ENCODE data around the gene CTIF.

The CTIF gene

GRCh38 chr18:48599391-48599790, 60.6 kb downstream of the CTIF start:
- Mint-ChIP-seq H3K4me1 (ENCODE audit: low read depth) (peaks cover 28% of the 10 kb centered on the region), H3K4me3 (no peak overlapping the region), H3K27me3 (no peaks in the 10 kb centered on the region), H3K27ac (no peak overlapping the region), H3K36me3 (ENCODE audit: low read depth) (peaks cover 10% of the 10 kb centered on the region), H3K9me3 (no peaks in the 10 kb centered on the region)
- intact Hi-C loops (cut with micrococcal nuclease) = no loop called here

DNA sequence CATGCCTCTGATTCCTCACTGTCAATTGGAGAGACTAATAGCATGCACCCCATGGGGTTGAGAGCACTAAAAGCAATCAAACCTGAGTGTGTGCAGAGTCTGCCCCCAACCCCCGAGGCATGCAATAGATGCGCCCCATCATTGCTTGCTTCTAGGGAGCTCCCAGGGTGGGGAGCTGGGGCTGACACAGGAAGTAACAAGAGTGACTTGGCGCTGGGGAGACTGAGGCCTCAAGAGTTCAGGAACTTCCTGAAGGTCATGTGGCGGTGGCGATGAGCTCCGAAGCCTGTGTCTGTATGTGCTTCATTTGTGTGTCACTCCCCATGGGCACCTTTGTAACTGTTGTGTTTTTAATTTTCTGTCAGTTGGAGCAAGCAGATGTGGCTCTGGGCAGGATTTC, 61.2 kb downstream of the CTIF start:
- no peak overlapping the region for H3K27ac Mint-ChIP-seq
- no peaks in the 10 kb centered on the region for H3K27me3 Mint-ChIP-seq
- H3K4me3 Mint-ChIP-seq = no peak overlapping the region
- H3K36me3 Mint-ChIP-seq (ENCODE audit: low read depth) = peaks cover 10% of the 10 kb centered on the region
- H3K4me1 Mint-ChIP-seq (ENCODE audit: low read depth) = peaks cover 28% of the 10 kb centered on the region
- H3K9me3 Mint-ChIP-seq = no peaks in the 10 kb centered on the region
- intact Hi-C loops (cut with micrococcal nuclease) = no loop called here

- Mint-ChIP-seq H3K36me3 (ENCODE audit: low read depth) (peaks cover 10% of the 10 kb centered on the region), H3K27ac (no peak overlapping the region), H3K27me3 (no peaks in the 10 kb centered on the region), H3K4me1 (ENCODE audit: low read depth) (peaks cover 26% of the 10 kb centered on the region), H3K9me3 (no peaks in the 10 kb centered on the region), H3K4me3 (no peak overlapping the region)
- intact Hi-C loops (cut with micrococcal nuclease) = no loop called here
Observed at GRCh38 chr18:48600456-48601090, 61.7 kb downstream of the CTIF start.

GRCh38 chr18:48601343-48601742, 62.5 kb downstream of the CTIF start:
- Mint-ChIP-seq H3K27ac (no peak overlapping the region), H3K9me3 (no peaks in the 10 kb centered on the region), H3K4me3 (no peak overlapping the region), H3K27me3 (no peaks in the 10 kb centered on the region), H3K36me3 (ENCODE audit: low read depth) (peaks cover 2% of the 10 kb centered on the region), H3K4me1 (ENCODE audit: low read depth) (peaks cover 18% of the 10 kb centered on the region)
- intact Hi-C loops (cut with micrococcal nuclease) = no loop called here

DNA sequence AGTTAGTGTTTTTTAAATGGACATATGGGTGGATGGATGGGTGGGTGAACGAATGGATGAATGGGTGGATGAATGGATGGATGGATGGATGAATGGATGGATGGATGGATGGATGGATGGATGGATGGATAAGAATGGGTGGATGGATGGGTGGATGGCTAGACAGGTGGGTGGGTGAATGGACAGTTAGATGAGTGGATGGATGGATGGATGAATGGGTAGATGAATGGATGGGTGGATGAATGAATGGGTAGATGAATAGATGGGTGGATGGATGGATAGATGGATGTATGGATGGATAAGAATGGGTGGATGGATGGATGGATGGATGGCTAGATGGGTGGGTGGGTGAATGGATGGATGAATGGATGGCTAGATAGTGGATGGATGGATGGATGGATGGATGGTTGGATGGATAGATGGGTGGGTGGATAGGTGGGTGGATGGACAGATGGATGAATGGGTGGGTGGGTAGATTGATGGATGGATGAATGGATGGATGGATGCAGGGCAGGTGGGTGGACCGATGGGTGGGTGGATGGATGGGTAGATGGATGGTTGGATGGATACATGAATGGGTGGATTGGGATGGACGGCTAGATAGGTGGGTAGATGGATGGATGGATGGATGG, 64.0 kb downstream of the CTIF start:
- Mint-ChIP-seq H3K4me1 (ENCODE audit: low read depth) (peaks cover 8% of the 10 kb centered on the region), H3K9me3 (no peaks in the 10 kb centered on the region), H3K27me3 (no peaks in the 10 kb centered on the region), H3K27ac (no peak overlapping the region), H3K4me3 (no peak overlapping the region), H3K36me3 (ENCODE audit: low read depth) (no peaks in the 10 kb centered on the region)
- intact Hi-C loops (cut with micrococcal nuclease) = no loop called here

DNA sequence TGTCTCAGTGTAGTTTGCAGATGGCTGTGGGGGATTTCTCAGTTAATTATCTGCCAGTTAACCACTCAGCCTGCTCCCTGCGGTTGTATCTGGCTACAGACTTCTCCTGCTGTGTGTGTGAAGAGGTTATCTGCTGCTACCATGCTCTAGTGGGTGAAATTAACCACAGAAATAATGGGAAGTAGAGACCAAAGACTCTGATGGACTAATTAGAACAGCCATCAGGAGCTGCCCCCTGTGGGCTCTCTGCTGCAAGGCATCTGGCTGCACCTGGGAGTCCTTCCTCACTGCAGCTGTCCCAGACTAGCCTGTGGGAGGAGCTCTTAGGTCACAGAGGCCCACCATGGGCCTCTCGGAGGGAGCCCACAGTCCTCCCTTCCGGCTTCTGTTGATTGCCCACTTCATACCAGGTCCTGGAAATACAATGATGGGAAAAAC, 66.6 kb downstream of the CTIF start:
- H3K27ac Mint-ChIP-seq = no peak overlapping the region
- intact Hi-C loops (cut with micrococcal nuclease) = no loop called here
- H3K4me3 Mint-ChIP-seq = no peak overlapping the region
- H3K9me3 Mint-ChIP-seq = no peaks in the 10 kb centered on the region
- H3K4me1 Mint-ChIP-seq (ENCODE audit: low read depth) = no peaks in the 10 kb centered on the region
- no peaks in the 10 kb centered on the region for H3K27me3 Mint-ChIP-seq
- H3K36me3 Mint-ChIP-seq (ENCODE audit: low read depth) = peaks cover 8% of the 10 kb centered on the region

DNA sequence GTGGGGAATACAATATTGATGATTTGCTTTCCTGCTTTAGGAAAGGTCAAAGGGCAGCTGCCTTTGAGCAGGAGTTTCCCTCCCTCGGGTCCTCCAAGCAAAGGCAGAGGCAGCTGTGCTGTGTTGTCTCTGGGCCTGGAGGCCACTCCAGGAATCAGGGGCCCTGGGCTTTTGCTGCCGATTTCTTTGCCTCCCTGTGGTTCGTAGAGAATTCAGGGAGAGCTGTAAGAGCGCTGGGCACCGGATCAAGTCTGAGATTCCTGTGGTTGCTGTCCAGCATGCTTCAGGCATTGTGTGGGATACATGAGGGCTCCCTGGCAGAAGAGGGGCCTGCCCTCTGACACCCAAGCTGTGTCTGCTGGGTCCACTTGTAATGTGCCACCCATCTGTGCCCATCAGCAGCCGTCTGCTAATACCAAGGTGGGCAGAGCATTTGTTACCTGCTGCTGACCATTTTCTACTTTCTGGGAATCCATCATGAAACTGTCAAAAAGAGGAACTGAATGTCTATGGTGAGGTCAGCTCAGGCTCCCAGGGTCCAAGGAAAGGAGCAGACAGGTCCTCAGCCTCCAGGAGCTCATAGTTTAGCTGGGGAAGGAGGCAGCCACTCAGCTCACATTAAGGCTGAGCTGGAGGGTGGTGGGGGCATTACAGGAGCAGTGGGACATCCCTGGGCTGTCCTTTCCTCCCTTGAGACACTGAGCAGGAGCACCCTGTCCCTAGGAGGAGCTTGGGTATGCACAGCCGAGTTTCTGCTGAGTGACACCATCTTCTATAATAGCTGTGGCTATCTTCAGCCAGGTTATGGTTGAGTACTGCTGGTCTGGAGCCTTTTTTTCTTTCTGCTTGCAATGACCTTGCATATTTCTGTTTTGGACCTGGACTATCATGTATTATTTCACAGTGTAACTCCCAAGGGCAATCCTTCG, 68.5 kb downstream of the CTIF start:
- intact Hi-C loops (cut with micrococcal nuclease) = no loop called here
- H3K4me1 Mint-ChIP-seq (ENCODE audit: low read depth) = no peaks in the 10 kb centered on the region
- H3K27ac Mint-ChIP-seq = no peak overlapping the region
- peaks cover 16% of the 10 kb centered on the region for H3K36me3 Mint-ChIP-seq (ENCODE audit: low read depth)
- no peaks in the 10 kb centered on the region for H3K27me3 Mint-ChIP-seq
- no peak overlapping the region for H3K4me3 Mint-ChIP-seq
- no peaks in the 10 kb centered on the region for H3K9me3 Mint-ChIP-seq

DNA sequence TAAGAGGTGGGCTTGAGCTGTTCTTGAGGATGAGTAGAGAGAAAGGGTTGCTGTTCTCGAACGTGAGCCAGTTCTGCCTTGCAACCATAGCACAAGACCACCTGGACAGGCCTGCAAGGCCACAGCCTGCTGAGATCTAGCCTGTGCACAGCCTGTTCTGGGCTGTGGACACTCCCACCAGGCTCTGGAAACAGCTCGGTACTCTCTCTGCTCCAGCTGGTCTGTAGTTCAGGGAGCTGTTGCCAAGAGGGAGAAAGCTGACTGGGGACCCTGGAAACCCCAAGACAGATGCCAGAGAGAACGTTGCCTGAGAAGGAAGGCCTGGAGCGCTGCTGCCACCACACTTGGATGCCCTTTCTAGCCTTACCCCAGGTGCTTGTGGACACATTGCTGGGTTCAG, 69.8 kb downstream of the CTIF start:
- Mint-ChIP-seq H3K4me3 (no peak overlapping the region), H3K4me1 (ENCODE audit: low read depth) (no peaks in the 10 kb centered on the region), H3K9me3 (no peaks in the 10 kb centered on the region), H3K27ac (no peak overlapping the region), H3K36me3 (ENCODE audit: low read depth) (peaks cover 16% of the 10 kb centered on the region), H3K27me3 (no peaks in the 10 kb centered on the region)
- intact Hi-C loops (cut with micrococcal nuclease) = no loop called here

- H3K36me3 Mint-ChIP-seq (ENCODE audit: low read depth) = peaks cover 16% of the 10 kb centered on the region
- intact Hi-C loops (cut with micrococcal nuclease) = no loop called here
- no peaks in the 10 kb centered on the region for H3K9me3 Mint-ChIP-seq
- H3K27ac Mint-ChIP-seq = no peak overlapping the region
- no peaks in the 10 kb centered on the region for H3K4me1 Mint-ChIP-seq (ENCODE audit: low read depth)
- no peak overlapping the region for H3K4me3 Mint-ChIP-seq
- H3K27me3 Mint-ChIP-seq = no peaks in the 10 kb centered on the region
Observed at GRCh38 chr18:48609114-48609513, 70.3 kb downstream of the CTIF start.

DNA sequence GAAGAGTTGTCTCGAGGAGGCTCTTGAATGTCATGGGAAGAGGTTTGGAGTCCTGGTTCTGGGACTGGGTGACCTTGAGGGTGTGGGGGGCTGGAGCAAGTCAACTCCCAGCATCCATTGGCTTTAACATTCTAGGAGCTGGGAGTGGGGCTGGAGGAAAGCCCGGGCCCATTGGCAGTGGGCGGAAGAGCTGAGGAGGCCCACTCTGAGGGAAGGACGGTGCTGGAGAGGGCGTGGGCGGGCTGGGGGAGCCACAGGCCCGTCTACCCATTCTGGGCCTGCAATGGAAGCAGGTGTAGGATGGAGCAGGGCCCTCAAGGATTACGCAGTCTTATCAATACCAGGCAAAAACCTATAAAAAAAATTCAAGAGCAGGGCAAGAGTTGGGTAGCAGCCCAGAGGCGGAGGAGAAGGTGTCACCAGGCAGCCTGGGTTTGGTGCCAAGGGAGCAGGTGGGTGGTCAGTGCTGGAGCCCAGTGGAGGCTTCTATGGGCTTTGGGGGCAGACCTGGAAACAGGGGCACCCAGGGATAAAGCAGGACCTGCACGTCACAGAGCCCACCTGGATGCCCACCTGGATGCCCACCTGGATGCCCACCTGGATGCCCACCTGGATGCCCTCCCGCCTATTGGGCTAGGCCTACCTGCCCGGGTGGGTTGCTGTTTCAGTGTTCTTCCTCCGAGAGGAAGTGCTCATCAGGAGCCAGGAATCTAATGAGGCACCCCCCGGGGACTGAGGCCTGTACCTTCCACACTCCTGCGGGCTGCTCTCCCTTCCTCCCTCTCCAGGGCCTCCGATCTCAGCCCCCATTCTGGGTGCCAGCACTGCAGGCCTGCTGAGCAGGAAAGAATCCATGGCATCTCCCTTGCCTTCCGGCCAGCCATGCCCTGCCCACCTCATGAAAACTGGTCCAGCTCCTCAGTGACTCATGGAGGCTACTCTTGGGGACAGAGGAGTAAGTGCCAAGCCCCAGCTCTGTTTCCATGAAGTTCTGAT, 71.3 kb downstream of the CTIF start:
- intact Hi-C loops (cut with micrococcal nuclease) = no loop called here
- Mint-ChIP-seq H3K4me3 (no peak overlapping the region), H3K4me1 (ENCODE audit: low read depth) (no peaks in the 10 kb centered on the region), H3K36me3 (ENCODE audit: low read depth) (peaks cover 16% of the 10 kb centered on the region), H3K9me3 (no peaks in the 10 kb centered on the region), H3K27me3 (no peaks in the 10 kb centered on the region), H3K27ac (no peak overlapping the region)

DNA sequence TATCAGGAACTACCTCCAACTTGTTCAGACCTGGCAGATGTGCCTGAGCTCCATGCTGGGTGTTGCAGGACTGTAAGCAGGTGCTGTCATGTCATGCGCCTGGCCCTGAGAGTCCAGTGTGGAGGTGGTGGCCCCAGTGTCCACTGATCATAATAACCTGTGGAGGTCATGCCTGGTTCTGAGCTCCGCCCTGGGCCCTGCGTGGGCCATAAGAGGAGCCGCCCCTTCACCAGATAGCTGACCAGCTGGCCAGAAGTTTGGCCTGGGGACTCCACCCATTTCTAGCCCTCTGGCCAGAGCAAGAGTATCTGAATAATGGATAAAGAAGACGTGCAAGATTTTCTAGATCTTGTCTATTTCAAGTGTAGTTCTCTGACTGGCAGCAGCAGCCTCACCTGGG, 72.4 kb downstream of the CTIF start:
- intact Hi-C loops (cut with micrococcal nuclease) = no loop called here
- H3K4me3 Mint-ChIP-seq = no peak overlapping the region
- H3K4me1 Mint-ChIP-seq (ENCODE audit: low read depth) = no peaks in the 10 kb centered on the region
- H3K9me3 Mint-ChIP-seq = no peaks in the 10 kb centered on the region
- H3K27me3 Mint-ChIP-seq = no peaks in the 10 kb centered on the region
- H3K36me3 Mint-ChIP-seq (ENCODE audit: low read depth) = peaks cover 16% of the 10 kb centered on the region
- no peak overlapping the region for H3K27ac Mint-ChIP-seq

GRCh38 chr18:48611785-48612480, 73.1 kb downstream of the CTIF start:
- Mint-ChIP-seq H3K27me3 (no peaks in the 10 kb centered on the region), H3K4me3 (no peak overlapping the region), H3K27ac (no peak overlapping the region), H3K9me3 (no peaks in the 10 kb centered on the region), H3K4me1 (ENCODE audit: low read depth) (no peaks in the 10 kb centered on the region), H3K36me3 (ENCODE audit: low read depth) (peaks cover 16% of the 10 kb centered on the region)
- intact Hi-C loops (cut with micrococcal nuclease) = no loop called here

DNA sequence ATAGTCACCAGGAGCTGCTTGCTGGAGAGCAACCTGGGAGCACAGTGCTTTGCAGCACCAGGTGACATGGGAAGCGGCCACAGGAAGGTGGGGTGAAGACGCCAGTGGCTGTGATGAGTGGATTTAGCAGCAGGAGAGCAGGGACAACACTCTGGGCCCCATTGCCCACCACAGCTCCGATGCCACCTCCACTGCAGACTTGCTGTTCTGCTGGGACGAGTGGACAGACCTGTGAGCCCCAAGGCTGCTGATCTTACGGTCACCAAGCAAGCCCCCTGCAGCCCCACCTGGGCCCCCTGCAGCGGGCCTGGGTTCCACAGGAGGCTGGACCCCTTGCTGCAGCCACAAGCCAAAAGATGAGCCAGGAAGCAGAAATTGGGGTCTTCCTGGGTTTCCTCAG, 73.7 kb downstream of the CTIF start:
- Mint-ChIP-seq H3K27me3 (no peaks in the 10 kb centered on the region), H3K4me1 (ENCODE audit: low read depth) (no peaks in the 10 kb centered on the region), H3K9me3 (no peaks in the 10 kb centered on the region), H3K4me3 (no peak overlapping the region), H3K27ac (no peak overlapping the region), H3K36me3 (ENCODE audit: low read depth) (peaks cover 16% of the 10 kb centered on the region)
- intact Hi-C loops (cut with micrococcal nuclease) = no loop called here
